HG02678 (cell line): ENCODE data around the gene SYT7.

ENCODE experiments used
- ATAC-seq: cut with Tn5 transposase; IDR thresholded peaks from one replicate; pipeline ENCODE4 v1.9.1; 2021; ENCODE audit warnings: mild to moderate bottlenecking, moderate library complexity; ENCODE audit not compliant: unreplicated experiment

Gene SYT7

GRCh38 chr11:61586792-61587430 lies 6.0 kb upstream of the SYT7 start:
- ATAC-seq = no peak

DNA sequence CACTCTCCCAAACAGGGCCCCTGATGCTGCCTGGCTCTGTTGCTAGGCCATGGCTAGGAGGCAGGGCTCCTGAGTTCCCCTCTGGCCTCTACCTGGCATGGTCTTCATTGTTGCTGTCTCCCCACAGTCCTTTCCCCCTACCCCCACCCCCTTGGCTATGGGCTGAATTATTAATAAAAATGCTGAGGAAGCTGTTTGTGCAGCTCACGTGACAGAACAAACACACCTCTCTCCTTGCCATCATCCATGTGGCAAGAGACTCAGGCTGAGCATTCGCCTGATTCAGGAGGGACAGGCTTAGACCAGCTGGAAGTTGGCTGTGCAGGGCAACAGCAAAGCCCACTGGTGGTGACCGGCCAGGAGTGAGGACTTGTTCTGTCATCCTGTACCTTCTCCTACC lies 4.2 kb upstream of the SYT7 start:
- ATAC-seq = no peak

- ATAC-seq = no peak
Measured at GRCh38 chr11:61581931-61582330, 1.1 kb upstream of the SYT7 start.

- peak; percentile 10 for ATAC-seq
Measured at GRCh38 chr11:61580271-61580888, 496 bp downstream of the SYT7 start.

- ATAC-seq = no peak
Measured at GRCh38 chr11:61579676-61580270, 1.1 kb downstream of the SYT7 start.

DNA sequence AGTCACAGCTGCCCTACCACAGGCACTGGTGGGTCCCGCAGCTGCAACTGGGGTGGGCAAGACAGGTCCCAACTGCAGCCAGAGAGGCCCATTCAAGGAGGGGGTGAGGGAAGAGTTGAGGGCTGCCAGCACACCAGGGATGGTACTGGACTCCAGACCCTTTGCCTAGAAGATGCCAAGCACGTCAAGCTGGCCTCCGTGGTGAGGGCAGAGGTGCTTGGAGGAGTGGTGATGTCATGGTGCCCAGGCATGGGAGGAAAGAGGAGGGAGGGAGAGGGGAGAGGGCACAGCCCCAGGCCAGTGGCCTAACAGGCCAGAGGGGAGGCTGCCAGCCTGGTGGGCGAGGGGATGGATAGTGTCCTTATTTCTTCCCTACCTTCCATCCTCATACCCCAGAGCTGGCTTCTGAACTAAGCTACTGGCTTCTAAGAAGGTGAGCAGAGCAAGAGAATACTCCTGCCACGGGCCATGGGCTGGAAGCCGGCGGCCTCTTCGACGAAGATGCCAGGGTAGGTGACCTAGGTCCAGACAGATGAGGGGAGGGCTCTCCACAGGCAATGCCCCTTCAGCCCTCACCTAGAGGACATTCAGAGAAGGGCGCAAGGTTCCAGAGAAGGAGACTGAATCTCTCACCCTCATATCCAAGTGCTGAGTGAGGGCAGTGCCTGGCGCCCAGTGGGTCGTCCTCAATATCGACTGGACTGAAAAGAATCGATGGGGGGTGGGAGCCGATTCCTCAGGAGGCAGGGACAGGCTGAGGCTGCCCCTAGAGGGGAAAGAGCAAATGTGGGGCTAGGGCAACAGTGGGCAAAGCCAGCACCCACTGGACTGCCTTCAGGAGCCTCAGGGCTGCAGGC lies 1.8 kb downstream of the SYT7 start:
- ATAC-seq = no peak

DNA sequence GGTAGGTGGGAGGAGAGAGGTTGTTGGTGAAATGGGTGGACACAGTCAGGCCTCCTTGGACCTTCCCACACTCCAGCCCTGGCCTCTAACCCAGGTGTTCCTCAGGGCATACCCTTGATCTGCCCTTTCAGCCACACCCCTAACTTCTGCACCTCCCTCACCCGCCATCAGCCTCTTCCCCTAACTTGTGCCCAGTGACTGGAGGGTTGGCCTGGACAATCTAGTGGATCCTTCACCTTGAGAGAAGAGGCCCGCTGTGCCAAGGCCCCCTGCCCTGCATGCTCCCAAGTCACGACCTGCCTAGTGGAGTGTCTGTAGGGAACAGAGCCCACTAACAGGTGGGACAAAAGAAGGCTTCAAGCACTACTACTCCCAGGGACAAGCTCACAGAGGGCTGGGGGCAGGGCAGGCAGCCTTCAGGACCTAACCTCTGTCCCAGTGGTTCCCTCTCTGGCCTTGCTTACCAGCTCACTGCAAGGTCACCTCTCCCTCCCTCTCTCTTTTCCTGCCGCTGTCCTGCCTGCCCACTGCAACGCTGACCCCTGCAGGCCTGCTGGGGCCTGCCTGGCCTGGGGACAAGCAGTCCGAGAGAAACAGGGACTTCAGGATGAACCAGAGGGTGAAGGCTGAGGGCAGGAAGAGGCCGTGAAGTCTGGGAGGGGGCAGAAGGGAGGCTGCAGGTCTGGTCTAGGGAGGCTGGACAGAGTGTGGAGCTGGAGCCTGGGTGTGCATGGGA lies 3.3 kb downstream of the SYT7 start:
- no peak for ATAC-seq

DNA sequence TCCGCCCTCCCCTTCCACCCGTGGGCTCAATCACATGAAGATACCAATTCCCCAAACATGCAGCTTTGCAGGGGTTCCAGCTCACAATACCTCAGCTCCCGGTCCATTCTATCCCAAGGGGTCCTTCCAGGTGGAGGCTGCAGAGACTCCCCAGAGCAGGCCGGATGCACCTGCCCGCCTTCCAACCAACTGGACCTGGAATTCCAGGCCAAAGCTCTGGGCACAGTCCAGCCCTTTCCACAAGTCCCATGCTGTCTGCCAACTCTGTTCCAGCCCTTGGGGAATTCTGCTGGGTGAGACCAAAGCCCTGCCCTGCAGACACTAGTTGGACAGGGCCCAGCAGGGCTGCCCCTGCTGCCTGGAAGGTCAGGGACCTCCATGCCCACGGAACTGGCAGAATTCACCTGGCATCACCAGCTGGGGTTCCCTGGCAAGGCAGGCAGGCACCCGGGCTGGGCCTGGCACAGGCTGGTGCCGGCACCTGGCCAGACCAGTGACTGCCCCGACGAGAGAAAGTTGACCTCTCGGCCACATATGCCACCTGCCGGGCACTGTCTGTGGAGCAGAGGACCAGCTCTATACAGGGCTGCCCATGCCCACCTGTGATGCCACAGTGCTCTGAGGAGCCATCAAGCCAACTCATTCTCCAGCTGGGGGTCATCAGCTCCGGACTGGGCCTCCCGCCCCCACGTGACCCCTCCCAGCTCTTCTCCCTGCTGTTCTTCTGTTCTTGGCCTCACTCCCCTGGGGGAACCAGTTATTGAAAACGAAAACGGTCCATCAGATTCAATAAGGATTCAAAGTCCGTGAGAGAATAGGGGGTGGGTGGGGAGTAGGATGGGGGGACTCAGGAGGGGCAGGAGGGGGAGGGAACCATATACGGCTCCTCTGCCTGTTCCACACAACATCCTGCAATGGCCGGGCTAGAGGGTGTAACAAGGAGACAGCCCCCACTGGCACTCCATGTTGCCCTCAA lies 4.7 kb downstream of the SYT7 start:
- no peak for ATAC-seq

- no peak for ATAC-seq
Measured at GRCh38 chr11:61574611-61575010, 6.3 kb downstream of the SYT7 start.

DNA sequence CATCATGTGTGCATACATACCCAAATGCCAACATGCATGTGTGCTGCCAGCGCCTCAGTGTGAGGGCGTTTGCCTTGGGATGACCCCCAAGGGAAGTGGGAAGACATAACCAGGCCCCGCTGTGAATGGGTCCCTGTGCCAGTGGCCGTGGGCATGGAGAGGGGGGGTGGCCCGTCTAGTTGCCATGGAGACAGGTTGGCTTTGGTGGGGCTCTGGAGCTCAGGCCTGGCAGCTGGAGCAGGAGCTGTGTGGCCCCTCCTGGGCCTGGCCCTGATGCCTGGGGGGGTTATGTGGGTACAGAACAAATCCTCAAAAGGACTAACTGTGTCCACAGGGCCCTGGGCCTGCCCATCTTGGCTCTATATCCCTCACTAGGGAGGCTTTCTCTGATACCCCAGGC lies 8.0 kb downstream of the SYT7 start:
- ATAC-seq = no peak

DNA sequence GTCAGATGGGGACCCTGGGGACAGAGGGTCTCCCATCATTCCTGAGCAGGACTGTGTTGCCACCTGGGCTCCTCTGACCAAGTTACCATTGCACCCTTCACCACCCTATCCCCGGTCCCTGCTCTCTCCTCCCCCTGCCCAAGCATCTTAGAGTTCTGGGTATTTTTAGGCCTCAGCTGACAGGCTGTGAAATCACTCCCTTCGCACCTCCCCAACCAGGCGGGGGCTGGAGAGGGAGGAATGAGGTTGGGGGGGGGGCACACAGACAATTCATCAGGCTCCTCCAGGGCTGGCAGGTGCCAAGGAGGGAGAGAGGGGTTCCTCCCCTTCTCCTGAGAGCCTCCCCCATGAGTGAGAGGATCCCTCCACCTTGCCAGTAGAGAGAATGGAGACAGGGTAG lies 9.0 kb downstream of the SYT7 start:
- ATAC-seq = no peak

- ATAC-seq = no peak
Measured at GRCh38 chr11:61571337-61571736, 9.5 kb downstream of the SYT7 start.

DNA sequence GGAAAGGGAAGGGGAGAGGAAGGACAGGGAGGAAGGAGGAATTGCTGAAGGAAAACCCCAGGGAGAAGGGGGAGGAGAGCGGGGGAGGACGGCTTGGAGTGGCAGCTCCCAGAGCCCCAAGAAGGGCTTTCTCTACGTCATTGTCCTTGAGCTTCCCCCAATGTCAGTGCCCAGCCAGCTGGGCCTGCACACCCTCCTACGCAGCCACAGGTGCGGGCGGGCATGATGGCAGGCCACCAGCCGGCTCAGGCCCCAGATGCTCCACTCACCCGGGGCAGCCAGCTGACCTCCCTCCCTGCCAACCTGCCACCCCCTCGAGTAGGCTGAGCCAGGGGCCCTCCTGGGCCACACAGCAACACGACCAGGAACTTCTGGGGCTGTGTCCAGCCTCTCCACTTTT lies 11.2 kb downstream of the SYT7 start:
- ATAC-seq = no peak

GRCh38 chr11:61569018-61569417 lies 11.9 kb downstream of the SYT7 start:
- no peak for ATAC-seq

DNA sequence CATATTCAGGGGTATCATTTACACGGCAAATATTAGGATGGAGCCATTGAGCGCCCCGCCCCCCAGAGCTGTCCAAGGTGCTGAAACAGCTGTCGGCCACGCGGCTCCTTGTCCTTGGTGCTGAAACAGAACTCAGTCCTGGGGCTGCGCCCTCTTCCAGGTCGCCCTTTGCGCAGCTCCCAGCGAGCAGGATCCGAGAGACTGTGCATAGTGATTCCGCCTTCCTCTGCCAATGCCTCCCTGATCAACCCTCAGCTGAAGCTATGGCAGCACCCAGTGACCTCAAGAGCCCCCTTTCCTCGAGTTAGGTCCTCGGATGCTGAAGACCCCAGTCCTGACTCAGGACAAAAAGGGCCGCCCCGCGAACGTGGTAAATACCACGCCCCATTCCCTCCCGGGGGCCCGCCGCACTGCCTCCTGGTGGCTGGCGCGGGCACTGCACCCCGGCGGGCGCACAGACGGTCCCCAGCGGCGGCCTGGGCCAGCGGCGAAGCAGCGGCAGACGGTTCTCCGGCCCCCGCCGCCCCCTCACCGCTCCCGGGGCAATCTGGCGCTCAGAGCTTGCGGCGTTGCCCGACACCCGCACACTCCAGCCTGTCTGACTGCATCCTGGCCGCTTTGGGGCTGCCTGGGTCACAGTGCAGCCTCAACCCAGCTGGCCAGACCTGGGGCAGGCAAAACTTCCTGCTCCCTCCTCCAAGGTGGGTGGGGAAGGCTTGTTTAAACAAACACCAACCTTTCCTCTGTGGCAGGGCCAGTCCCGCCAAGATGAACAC lies 13.4 kb downstream of the SYT7 start:
- no peak for ATAC-seq

DNA sequence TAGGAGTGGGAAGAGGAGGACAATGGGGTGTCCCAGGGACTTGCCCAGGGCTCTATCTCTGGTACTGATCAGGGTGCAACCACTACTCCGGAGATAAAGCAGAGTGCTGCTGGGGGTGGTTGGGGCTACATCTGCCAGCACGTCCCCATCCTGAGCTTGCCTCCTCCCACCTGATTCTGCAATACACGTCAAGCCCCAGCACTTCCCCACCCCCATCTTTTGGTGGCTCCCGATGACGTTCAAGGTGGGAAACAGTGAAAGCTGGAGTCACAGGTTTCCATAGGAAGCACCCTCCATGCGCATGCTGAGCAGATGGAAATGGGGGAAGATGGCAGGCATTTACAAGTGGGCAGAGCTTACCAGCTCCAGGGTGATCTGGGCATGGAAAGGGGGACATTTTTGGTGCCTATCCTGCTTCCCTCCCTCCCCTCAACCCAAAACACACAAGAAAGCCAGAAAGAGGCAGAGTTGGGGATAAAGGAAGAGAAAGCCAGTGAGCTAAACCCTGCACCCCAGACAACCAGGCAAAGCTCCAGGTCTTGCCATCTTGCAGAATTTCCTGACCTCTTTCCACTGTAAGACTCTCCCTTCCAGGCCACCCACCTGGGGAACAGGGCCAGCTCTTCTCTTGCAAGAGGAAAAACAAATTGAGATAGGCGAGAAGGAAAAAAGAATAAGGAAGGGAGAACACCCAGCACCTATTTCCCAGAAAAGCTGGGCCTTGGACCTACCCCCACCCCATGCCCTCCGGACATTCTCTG lies 15.8 kb downstream of the SYT7 start:
- ATAC-seq = no peak

DNA sequence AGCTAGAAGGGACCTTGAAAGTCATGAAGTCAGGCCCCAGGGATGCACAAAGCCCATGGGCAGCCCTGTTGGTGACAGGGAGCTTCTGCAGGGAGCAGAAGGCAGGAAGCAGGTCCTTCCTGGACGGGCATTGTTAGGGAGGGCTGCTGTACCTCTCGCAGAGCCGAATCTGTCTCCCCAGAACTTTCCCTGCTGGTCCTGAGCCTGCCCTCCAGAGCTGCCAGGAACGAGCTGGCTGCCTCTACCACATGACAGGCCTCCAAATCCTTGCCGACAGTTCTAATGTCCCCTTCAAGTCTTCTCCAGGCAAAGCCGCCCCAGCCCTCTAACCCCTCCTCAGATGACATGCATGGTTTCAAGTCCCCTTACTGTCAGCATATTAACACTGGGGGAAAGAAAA lies 20.1 kb downstream of the SYT7 start:
- no peak for ATAC-seq

- no peak for ATAC-seq
Measured at GRCh38 chr11:61556621-61557020, 24.3 kb downstream of the SYT7 start.
